HG03439 (cell line): ENCODE data around the gene XPNPEP2.

Source experiments
- ATAC-seq: cut with Tn5 transposase; IDR thresholded peaks from one replicate; pipeline ENCODE4 v1.9.1; 2021; ENCODE audit warnings: mild to moderate bottlenecking, moderate library complexity; ENCODE audit not compliant: unreplicated experiment

Gene XPNPEP2

GRCh38 chrX:129748305-129748704, 9.5 kb downstream of the XPNPEP2 start:
- no peak for ATAC-seq

DNA sequence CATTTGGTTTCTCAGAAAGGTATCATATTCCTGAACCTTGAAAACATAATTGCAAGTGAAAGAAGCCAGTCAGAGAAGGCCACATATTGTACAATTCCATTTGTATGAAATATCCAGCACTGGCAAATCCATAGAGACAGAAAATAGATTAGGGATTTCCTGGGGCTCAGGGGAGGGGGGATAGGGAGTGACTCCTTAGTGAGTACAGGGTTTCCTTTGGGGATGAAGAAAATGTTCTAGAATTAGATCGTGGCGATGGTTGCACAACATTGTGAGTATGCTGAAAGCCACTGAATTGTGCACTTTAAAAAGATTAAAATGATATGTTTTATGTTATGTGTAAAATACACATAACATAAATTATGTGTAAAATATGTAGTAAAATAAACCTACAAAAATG, 10.3 kb downstream of the XPNPEP2 start:
- no peak for ATAC-seq

DNA sequence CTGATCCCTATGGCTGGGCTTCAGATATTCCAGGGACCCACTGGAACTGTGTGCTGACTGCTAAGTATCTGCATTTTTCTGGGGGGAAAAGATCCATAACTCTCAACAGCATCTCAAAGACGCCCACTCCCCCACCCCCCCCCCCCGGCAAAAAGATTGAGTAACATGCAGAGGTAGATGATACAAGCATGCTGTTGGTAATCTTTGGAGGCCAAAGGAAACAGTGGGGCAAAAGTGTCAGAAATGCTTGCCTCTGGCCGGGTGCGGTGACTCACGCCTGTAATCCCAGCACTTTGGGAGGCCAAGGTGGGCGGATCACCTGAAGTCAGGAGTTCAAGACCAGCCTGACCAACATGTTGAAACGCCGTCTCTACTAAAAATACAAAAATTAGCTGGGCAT, 12.2 kb downstream of the XPNPEP2 start:
- ATAC-seq, result no peak

DNA sequence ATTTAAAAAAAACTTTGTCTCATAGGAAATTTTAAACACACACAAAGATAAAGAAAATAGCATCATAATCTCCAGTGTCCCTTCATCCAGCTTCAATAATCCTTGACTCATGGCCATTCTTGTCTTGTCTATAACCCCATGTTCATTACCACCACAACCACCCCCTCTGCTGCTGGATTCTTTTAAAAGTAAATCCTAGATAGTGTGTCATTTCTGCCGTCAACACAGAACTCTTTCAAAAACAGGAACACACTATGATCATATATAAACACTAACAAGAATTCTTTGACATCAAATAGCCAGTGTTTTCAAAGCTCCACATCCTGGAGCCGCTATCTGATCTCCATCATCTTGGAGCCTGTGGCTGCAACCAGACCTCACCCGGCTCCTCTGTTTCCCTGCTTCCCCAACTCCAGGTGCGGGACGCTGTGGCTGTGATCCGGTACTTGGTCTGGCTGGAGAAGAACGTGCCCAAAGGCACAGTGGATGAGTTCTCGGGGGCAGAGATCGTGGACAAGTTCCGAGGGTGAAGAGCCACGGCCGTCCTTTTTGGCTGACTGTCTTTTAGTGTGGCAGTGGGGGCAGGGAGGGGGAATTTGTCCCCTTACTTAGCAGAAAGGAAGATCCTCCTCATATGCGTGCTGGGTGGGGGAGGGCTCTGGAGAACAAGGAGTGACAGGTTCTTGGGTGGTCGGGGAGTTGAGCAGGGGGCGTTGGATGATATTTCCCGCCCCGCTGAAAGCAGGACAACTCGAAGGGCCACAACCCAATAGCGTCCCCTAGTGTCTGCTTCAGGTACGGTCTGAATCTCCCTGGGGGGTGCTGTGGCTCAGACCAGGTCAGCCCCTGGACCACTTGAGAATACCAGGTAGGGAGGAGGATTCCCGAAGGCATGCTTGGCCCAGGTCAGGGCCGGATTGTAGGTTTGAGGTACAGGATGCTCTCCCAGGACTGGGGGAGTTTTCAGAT, 15.6 kb downstream of the XPNPEP2 start:
- ATAC-seq, result no peak

DNA sequence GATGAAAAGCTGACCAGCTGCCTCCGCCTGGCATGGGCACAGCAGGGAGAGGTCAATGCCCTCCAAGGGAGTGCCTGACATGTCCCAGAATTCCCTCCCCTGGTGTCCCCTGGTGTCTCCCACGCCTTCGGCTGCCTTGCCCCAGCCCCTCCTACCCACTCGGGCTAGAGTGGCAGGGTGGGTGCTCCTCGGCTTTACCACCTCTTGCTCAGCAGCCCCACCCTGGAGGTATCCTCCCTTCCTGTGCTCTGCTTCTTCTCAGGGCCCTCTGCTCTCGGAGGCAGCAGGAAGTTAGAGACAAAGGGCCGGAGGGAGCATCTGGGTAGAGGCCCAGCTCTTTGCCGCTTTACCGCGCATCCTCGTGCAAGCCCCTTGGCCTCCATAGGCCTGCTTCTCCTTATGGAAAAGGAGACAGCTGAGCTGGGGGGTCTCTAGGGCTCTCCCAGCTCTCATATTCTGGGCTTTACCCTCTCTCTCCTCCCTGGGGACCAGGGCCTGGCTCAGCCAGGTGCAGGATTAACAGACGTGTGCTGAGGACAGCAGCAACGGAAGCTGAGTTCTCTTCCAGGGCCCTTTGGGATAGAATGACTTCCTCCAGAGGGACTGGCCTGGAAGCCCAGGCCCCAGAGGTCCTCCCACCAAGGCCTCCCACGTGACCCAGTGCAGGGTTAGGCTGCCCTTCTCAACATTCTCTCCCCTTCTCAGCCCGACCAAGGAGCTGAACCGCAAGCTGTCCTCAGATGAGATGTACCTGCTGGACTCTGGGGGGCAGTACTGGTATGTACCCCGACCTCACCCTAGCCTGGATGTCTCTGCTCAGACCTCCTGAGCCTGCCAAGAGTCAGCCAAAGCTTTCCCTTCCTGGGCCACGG, 17.2 kb downstream of the XPNPEP2 start:
- ATAC-seq, result no peak

DNA sequence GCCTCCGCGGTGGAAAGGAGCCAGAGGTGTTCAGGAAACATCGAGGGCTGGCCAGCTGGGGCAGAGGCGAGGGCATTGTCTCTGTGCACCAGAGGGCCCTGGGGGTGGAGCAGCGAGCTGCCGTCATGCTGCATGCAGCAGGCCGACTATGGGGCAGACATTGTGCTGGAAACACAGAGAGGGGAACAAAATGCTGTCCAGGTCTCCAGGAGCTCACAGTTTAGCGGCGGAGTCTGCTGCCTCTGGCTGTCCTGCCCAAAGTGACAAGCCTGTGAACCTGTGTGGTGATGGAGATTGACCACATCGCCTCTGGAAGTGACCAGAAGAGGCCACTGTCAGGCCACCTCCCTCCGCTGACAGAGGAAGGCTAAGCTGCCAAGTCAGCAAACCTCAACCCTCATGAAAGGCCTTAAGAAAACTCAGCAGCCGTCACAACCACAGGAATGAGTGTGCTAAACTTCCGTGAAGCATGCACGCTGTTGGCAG, 20.8 kb downstream of the XPNPEP2 start:
- ATAC-seq, result no peak

GRCh38 chrX:129760155-129760554, 21.4 kb downstream of the XPNPEP2 start:
- no peak for ATAC-seq

DNA sequence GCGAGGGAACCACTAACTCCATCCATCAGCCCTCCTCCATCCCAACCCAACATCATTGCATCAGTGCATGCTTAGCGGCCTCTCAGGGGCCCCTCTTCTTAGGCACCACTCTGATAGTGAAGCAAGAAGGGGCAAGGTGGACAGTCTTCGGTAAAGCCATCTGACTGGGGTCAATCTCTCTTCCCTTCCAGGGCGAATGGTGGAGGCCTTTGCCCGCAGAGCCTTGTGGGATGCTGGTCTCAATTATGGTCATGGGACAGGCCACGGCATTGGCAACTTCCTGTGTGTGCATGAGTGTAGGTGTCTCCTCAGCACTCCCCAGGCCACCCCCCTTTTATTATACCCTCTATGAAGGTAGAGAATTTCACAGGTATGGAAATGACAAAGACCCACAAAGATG, 22.2 kb downstream of the XPNPEP2 start:
- no peak for ATAC-seq

- no peak for ATAC-seq
These were observed 22.8 kb downstream of the XPNPEP2 start for GRCh38 chrX:129761596-129761995.

DNA sequence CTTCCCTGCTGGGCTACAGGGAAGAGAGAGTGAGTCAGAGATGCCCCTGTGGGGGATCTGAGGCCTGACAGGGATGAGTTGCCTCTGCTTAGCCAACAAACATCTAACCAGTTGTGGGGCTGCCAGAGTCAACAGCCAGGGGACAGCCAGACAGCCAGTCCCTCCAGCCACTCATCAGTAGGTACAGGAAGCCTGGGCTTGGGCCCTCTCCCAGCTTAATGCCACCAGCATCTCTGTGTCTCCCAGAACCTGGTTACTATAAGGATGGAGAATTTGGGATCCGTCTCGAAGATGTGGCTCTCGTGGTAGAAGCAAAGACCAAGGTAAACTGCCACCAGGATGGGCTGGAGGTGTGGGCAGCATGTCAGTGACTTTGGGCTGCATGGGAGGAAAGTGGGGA, 23.7 kb downstream of the XPNPEP2 start:
- ATAC-seq, result no peak

DNA sequence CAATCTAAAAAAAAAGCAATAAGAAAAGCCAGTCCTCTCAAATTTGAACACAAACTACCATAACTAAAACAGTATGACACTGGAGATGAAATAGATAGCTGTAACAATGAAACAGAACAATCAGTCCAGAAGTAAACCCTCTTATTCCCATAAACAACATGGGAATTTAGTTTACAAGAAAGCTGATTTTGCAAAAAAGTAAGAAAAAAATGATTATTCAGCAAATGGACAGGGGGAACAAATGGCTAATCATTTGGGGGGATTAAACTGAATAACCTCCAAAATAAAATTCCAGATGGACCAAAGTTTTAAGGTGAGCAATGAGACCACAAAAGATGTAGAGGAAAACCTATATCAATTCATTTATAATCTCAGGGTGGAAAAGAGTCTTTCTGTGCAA, 24.9 kb downstream of the XPNPEP2 start:
- no peak for ATAC-seq

- no peak for ATAC-seq
These were observed 29.4 kb downstream of the XPNPEP2 start for GRCh38 chrX:129768186-129768585.

DNA sequence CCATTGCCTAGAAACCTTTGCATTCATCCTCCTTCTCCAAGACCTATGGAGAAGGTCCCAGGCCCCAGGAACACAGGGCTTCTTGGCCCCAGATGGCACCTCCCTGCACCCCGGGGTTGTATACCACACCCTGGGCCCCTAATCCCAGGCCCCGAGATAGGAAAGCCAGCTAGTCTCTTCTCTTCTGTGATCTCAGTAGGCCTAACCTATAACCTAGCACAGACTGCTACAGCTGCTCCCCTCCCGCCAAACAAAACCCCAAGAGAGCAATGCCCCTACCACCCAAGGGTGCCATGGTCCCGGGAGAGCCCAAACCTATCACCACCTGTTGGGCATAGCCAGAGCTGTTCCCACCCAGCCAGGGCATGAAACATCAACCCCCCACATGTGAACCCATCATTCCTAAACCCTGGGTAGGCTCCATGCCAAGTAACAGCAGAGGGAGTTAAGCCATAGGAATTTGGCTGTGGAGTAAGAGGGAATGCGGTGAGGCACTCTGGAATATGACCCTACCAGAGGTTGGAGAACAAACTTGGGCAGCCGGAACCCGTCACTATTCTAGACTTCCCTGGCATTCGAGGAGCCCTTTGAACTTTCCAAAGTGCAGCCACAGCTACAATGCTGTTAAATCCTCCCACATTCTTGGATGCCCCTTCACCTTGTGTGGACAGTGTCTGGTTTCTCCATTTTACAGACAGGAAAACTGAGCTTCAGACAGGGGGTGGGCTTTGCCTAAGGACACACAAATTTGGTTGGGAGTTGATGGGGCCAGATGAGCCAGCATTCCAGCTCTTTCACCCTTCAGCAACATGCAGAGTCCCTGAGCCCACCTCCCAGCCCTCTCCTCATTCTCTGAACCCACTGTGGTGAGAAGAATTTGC, 30.0 kb downstream of the XPNPEP2 start:
- no peak for ATAC-seq

GRCh38 chrX:129769467-129770154, 30.8 kb downstream of the XPNPEP2 start:
- ATAC-seq, result peak; percentile 36

- no peak for ATAC-seq
These were observed 32.7 kb downstream of the XPNPEP2 start for GRCh38 chrX:129771266-129771995.

DNA sequence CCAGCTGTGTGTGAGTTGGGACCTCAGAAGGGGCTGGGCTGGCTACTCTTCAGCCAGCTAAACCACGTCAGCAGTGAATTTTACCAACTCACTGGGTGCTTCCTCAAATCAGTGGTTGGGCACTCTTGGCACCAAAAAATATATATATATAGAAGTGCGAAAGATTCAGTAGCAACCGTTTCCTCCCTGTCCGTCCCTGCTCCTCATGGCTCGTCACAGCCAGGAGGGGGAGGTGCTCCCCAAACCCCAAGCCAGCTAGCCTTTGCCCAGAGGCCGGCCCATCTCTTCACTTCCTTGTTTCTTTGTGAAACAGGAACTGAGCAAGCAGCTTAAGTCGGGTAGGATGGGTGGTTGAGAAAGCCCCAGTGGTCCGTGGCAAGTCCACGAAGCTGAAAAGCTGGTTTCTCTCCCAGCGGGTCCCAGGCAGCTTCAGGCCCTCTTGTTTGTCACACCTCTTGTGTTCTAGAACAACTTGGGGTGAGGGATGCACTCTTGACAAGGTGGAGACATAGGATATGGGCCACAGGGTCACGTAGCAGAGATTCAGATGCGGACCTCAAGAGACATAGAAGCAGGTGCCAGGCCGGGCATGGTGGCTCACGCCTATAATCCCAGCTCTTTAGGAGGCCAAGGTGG, 34.1 kb downstream of the XPNPEP2 start:
- ATAC-seq, result peak; percentile 67

- ATAC-seq, result no peak
These were observed 35.1 kb downstream of the XPNPEP2 start for GRCh38 chrX:129773649-129774458.
